Measurements from ENCODE around the gene PFKM. TPM values are rescaled to one million over a fixed set of nuclear protein-coding genes. Genes with fewer than 3 reads are reported as not detected.

Gene PFKM
- total RNA-seq, 1 experiment from 2014 or later: 92.4 TPM

- Histone ChIP-seq H3K79me1 (ENCODE audit: insufficient read depth, low read depth, low read length, poor library complexity, severe bottlenecking) (no peaks in the 10 kb centered on the region), H4K8ac (replicated peaks; ENCODE audit: insufficient read length, low read depth, low read length) (no peak overlapping the region), H4K20me1 (ENCODE audit: control insufficient read depth, insufficient read depth, insufficient read length) (no peaks in the 10 kb centered on the region), H3K18ac (ENCODE audit: insufficient read length, low read depth, low read length) (no peak overlapping the region), H2BK20ac (ENCODE audit: low read depth, low read length, poor library complexity, severe bottlenecking) (no peak overlapping the region), H2AFZ (ENCODE audit: low read length) (no peak overlapping the region), H3K23me2 (ENCODE audit: insufficient read length, low read depth, low read length, poor library complexity, severe bottlenecking) (no peaks in the 10 kb centered on the region), H3K23ac (ENCODE audit: insufficient read length, low read depth, low read length) (no peak overlapping the region), H3K56ac (ENCODE audit: insufficient read length, low read depth, low read length) (no peak overlapping the region), H4K5ac (ENCODE audit: insufficient read length, low read depth, low read length) (no peak overlapping the region), H3K9ac (ENCODE audit: extremely low read depth, insufficient read length, low read length) (no peak overlapping the region), H3K14ac (ENCODE audit: insufficient read depth, low read length) (no peak overlapping the region), H2AK5ac (ENCODE audit: insufficient read length, low read length) (no peak overlapping the region), H3T11ph (ENCODE audit: low read length) (no peak overlapping the region), H3K9me3 (ENCODE audit: control insufficient read depth, low read depth, low read length) (no peaks in the 10 kb centered on the region), H2BK120ac (ENCODE audit: low read depth, low read length, poor library complexity, severe bottlenecking) (no peak overlapping the region), H3K27ac (ENCODE audit: insufficient read length, low read depth, low read length) (no peak overlapping the region), H3K79me2 (ENCODE audit: insufficient read depth, low read length) (peaks cover 1% of the 10 kb centered on the region; the same call in 1 of the 2 replicates), H2BK5ac (ENCODE audit: insufficient read length, low read length) (no peak overlapping the region), H2BK12ac (ENCODE audit: insufficient read length, low read depth, low read length) (no peak overlapping the region), H3K27me3 (ENCODE audit: insufficient read depth, low read length) (no peaks in the 10 kb centered on the region), H3K4me2 (ENCODE audit: insufficient read depth, insufficient read length, low read length) (no peak overlapping the region), H3K4ac (ENCODE audit: low read depth, low read length) (no peak overlapping the region), H3K4me1 (ENCODE audit: insufficient read depth, low read length) (no peaks in the 10 kb centered on the region), H4K91ac (ENCODE audit: insufficient read length, low read depth, low read length) (no peak overlapping the region), H2BK15ac (ENCODE audit: low read depth, low read length) (no peak overlapping the region)
- Mint-ChIP-seq H3K9me3 (no peaks in the 10 kb centered on the region), H3K4me1 (peaks cover 1% of the 10 kb centered on the region in 2 experiments), H3K27ac (no peak overlapping the region; a peak in 1 of 7 replicates), H3K4me3 (no peak overlapping the region), H3K27me3 (ENCODE audit: low read depth) (no peaks in the 10 kb centered on the region), H3K36me3 (ENCODE audit: insufficient read depth in 1 of 3, low read depth in 3 of 3) (peaks cover 17 to 68% (median 53%) of the 10 kb centered on the region in 3 experiments)
- no peak for TF ChIP-seq CTCF (conservative IDR thresholded peaks at IDR 0.05)
- WGBS (ENCODE audit: extremely low coverage, insufficient read length, low lambda C conversion rate): no CpG with 5 or more reads among the region's 4 CpGs
- DNase-seq: no peak
Observed at GRCh38 chr12:48125985-48126384, 6.8 kb downstream of the PFKM start.
